Gastroesophageal sphincter (tissue), 4 donors: ENCODE results near the gene LRRC8B. TPM values are rescaled to one million over a fixed set of nuclear protein-coding genes. Genes with fewer than 3 reads are reported as not detected.

ENCODE experiments used
- ATAC-seq: fragments of 150-250 bp; one replicate; pipeline ENCODE4 v1.9.1; 2016; ENCODE audit warnings: mild to moderate bottlenecking, moderate library complexity
- H3K27ac ChIP-seq, 4 donors: fragments of 200-600 bp; sonication (generic) in 3 of 4; 1 replicate in 3 of 4; 2 replicates in 1 of 4; pipeline ENCODE4 v1.5.1; 2016 to 2019
- H3K27me3 ChIP-seq: fragments of 200-600 bp; sonication (generic); one replicate; pipeline ENCODE4 v1.5.1; 2019
- H3K36me3 ChIP-seq, 2 donors: fragments of 200-600 bp; sonication (generic); one replicate each; pipeline ENCODE4 v1.5.1; 2019; ENCODE audit warnings: control low read depth in 1 of 2
- H3K4me1 ChIP-seq, 3 donors: fragments of 200-600 bp; sonication (generic); 1 replicate in 2 of 3; 2 replicates in 1 of 3; pipeline ENCODE4 v1.5.1; 2016 to 2019; ENCODE audit warnings: control low read depth in 2 of 3
- H3K4me3 ChIP-seq, 2 donors: fragments of 200-600 bp; sonication (generic); one replicate each; pipeline ENCODE4 v1.5.1; 2019; ENCODE audit warnings: mild to moderate bottlenecking in 1 of 2, moderate library complexity in 1 of 2
- H3K9me3 ChIP-seq, 3 donors: fragments of 200-600 bp; sonication (generic); one replicate each; pipeline ENCODE4 v1.5.1; 2017 to 2019; ENCODE audit warnings: control low read depth in 2 of 3
- CTCF ChIP-seq, 4 experiments: fragments of 200-600 bp in 2 of 4; fragments of 450-650 bp in 2 of 4; sonication (generic) in 1 of 4; IDR thresholded peaks; one replicate each; pipeline ENCODE4 v1.5.1; 2017 to 2019; ENCODE audit warnings: antibody characterized with exemption in 4 of 4, mild to moderate bottlenecking in 2 of 4, moderate library complexity in 2 of 4
- EP300 ChIP-seq: sonication (generic); formaldehyde crosslinking; IDR thresholded peaks from one replicate; pipeline ENCODE4 v1.6.1; 2017; ENCODE audit warnings: antibody characterized with exemption, mild to moderate bottlenecking
- POLR2A ChIP-seq, 2 donors: fragments of 450-650 bp; IDR thresholded peaks; one replicate each; pipeline ENCODE4 v1.6.1; 2017; ENCODE audit warnings: antibody characterized with exemption in 2 of 2, mild to moderate bottlenecking in 2 of 2, moderate library complexity in 1 of 2
- POLR2AphosphoS5 ChIP-seq: sonication (generic); formaldehyde crosslinking; IDR thresholded peaks from one replicate; pipeline ENCODE4 v1.6.1; 2017; ENCODE audit warnings: antibody characterized with exemption
- WGBS, 2 donors: methylation state at CpG; one replicate each; pipeline ENCODE4 v1.1.5; 2018; ENCODE audit warnings: low coverage in 1 of 2; 5-methylcytosine and 5-hydroxymethylcytosine counted together
- total RNA-seq, 4 donors: library from RNA; depleted of rRNA; stranded (reverse); fragments of >200 nt; gene quantifications; one replicate each; pipeline ENCODE4 v1.1.0, GENCODE V29; 2016

LRRC8B gene
- total RNA-seq, 4 donors from 2014 or later: 3.5 to 6.9 (median 5.0) TPM

GRCh38 chr1:89603651-89604413 lies 79.2 kb downstream of the LRRC8B start:
- no peaks in the 10 kb centered on the region for H3K36me3 ChIP-seq
- ATAC-seq: no peak
- H3K4me3 ChIP-seq: no peak overlapping the region
- H3K4me1 ChIP-seq: peaks cover 0 to 19% (median 0%) of the 10 kb centered on the region in 3 donors
- no peaks in the 10 kb centered on the region for H3K27me3 ChIP-seq
- WGBS, 2 donors: 39 to 69% methylated on average over 3 to 4 of the region's 4 CpGs
- no peaks in the 10 kb centered on the region for H3K9me3 ChIP-seq
- no peak for TF ChIP-seq EP300
- TF ChIP-seq CTCF (IDR thresholded peaks at IDR 0.05): no peak
- no peak for TF ChIP-seq POLR2A (IDR thresholded peaks at IDR 0.05)
- no peak overlapping the region for H3K27ac ChIP-seq

- Histone ChIP-seq H3K9me3 (no peaks in the 10 kb centered on the region), H3K27me3 (no peaks in the 10 kb centered on the region), H3K4me1 (peaks cover 0 to 24% (median 0%) of the 10 kb centered on the region in 3 donors), H3K27ac (no peak overlapping the region), H3K36me3 (no peaks in the 10 kb centered on the region), H3K4me3 (no peak overlapping the region)
- TF ChIP-seq POLR2A (IDR thresholded peaks at IDR 0.05): no peak
- no peak for TF ChIP-seq CTCF (IDR thresholded peaks at IDR 0.05)
- TF ChIP-seq EP300: no peak
- no peak for TF ChIP-seq POLR2AphosphoS5
- ATAC-seq: no peak
- 55 to 80% methylated on average over 1 to 2 of the region's 3 CpGs for WGBS, 2 donors
These were observed 79.7 kb downstream of the LRRC8B start for GRCh38 chr1:89604414-89604735.

GRCh38 chr1:89605692-89606091 lies 81.1 kb downstream of the LRRC8B start:
- no peak for ATAC-seq
- no peaks in the 10 kb centered on the region for H3K27me3 ChIP-seq
- no peaks in the 10 kb centered on the region for H3K36me3 ChIP-seq
- TF ChIP-seq POLR2AphosphoS5 (no peak), CTCF (IDR thresholded peaks at IDR 0.05) (no peak), POLR2A (IDR thresholded peaks at IDR 0.05) (no peak), EP300 (no peak)
- H3K27ac ChIP-seq: no peak overlapping the region
- H3K4me3 ChIP-seq: no peak overlapping the region
- H3K9me3 ChIP-seq: no peaks in the 10 kb centered on the region
- 83 to 90% methylated on average over 2 of the region's 2 CpGs for WGBS, 2 donors
- H3K4me1 ChIP-seq: peaks cover 0 to 25% (median 0%) of the 10 kb centered on the region in 3 donors

GRCh38 chr1:89606227-89606980 lies 81.8 kb downstream of the LRRC8B start:
- TF ChIP-seq CTCF (IDR thresholded peaks at IDR 0.05) (no peak), POLR2AphosphoS5 (no peak), EP300 (no peak)
- WGBS, 2 donors: 90 to 96% methylated on average over 3 of the region's 3 CpGs
- H3K27ac ChIP-seq: peak overlapping the region in 1 of 4 donors; percentile 64
- H3K27me3 ChIP-seq: no peaks in the 10 kb centered on the region
- no peak for ATAC-seq
- peaks cover 0 to 25% (median 0%) of the 10 kb centered on the region in 3 donors for H3K4me1 ChIP-seq
- no peak overlapping the region for H3K4me3 ChIP-seq
- H3K36me3 ChIP-seq: no peaks in the 10 kb centered on the region
- H3K9me3 ChIP-seq: no peaks in the 10 kb centered on the region
